CD8-positive, alpha-beta memory T cell (primary cell): Measurements from ENCODE around the gene CDC37. TPM values are rescaled to one million over a fixed set of nuclear protein-coding genes. Genes with fewer than 3 reads are reported as not detected.
A peak's percentile ranks its signal among the peaks of the same experiment; 100 is the strongest.
"Not testable (repeated sequence)": the region's sequence is repeated elsewhere in the genome, so short reads cannot be mapped to it uniquely, and the experiment has no call there.

ENCODE experiments used
- CTCF ChIA-PET: fragments of 350-600 bp; sonication (Branson Sonifier 250); formaldehyde crosslinking; loops from one replicate; lab custom pipeline; 2021; ENCODE audit warnings: antibody characterized with exemption; lab: Charles Lee
- POLR2A ChIA-PET: fragments of 350-600 bp; sonication (Branson Sonifier 250); formaldehyde crosslinking; loops from one replicate; lab custom pipeline; 2021; ENCODE audit warnings: antibody characterized with exemption; lab: Charles Lee
- DNase-seq, 5 donors: peaks; one replicate each; pipeline versions ENCODE4 v3.0.0 to v3.0.0-alpha.2; 2020 to 2022; ENCODE audit warnings: mixed read lengths in 1 of 5
- H3K27ac ChIP-seq: one replicate; pipeline ENCODE4 v1.7.0; 2013; ENCODE audit warnings: low read depth, mild to moderate bottlenecking, low read length, moderate library complexity
- H3K27me3 ChIP-seq: 2 replicates; pipeline ENCODE4 v1.7.0; 2013; ENCODE audit warnings: low read length, mild to moderate bottlenecking; ENCODE audit not compliant: insufficient read depth, poor library complexity, severe bottlenecking
- H3K36me3 ChIP-seq: 2 replicates; pipeline ENCODE4 v1.7.0; 2013; ENCODE audit warnings: mild to moderate bottlenecking, low read length, moderate library complexity; ENCODE audit not compliant: insufficient read depth
- H3K4me1 ChIP-seq: 2 replicates; pipeline ENCODE4 v1.7.0; 2013; ENCODE audit warnings: mild to moderate bottlenecking, low read length, moderate library complexity; ENCODE audit not compliant: insufficient read depth
- H3K4me3 ChIP-seq: 2 replicates; pipeline ENCODE4 v1.7.0; 2013; ENCODE audit warnings: mild to moderate bottlenecking, low read length
- H3K9me3 ChIP-seq: 2 replicates; pipeline ENCODE4 v1.7.0; 2013; ENCODE audit warnings: mild to moderate bottlenecking, low read length
- H3K27ac Mint-ChIP-seq, 8 donors: one replicate each; pipeline ENCODE4 v1.8.0; 2020 to 2021; ENCODE audit warnings: mixed read lengths in 8 of 8, mild to moderate bottlenecking in 6 of 8, inconsistent platforms in 3 of 8, moderate library complexity in 3 of 8
- H3K27me3 Mint-ChIP-seq, 2 donors: one replicate each; pipeline ENCODE4 v1.8.0; 2020 to 2021; ENCODE audit warnings: mixed read lengths in 2 of 2, mild to moderate bottlenecking in 1 of 2, moderate library complexity in 1 of 2
- H3K36me3 Mint-ChIP-seq, 3 donors: one replicate each; pipeline ENCODE4 v1.8.0; 2020 to 2021; ENCODE audit warnings: mixed read lengths in 3 of 3, inconsistent platforms in 1 of 3, mild to moderate bottlenecking in 1 of 3
- H3K4me1 Mint-ChIP-seq, 3 donors: one replicate each; pipeline ENCODE4 v1.8.0; 2020 to 2021; ENCODE audit warnings: mixed read lengths in 3 of 3, inconsistent platforms in 1 of 3, mild to moderate bottlenecking in 1 of 3
- H3K4me3 Mint-ChIP-seq, 7 donors: one replicate each; pipeline ENCODE4 v1.8.0; 2020 to 2021; ENCODE audit warnings: mixed read lengths in 7 of 7, mild to moderate bottlenecking in 6 of 7, moderate library complexity in 4 of 7, inconsistent platforms in 2 of 7
- H3K9me3 Mint-ChIP-seq, 5 donors: one replicate each; pipeline ENCODE4 v1.8.0; 2020 to 2022; ENCODE audit warnings: mixed read lengths in 5 of 5, mild to moderate bottlenecking in 3 of 5, moderate library complexity in 2 of 5, inconsistent platforms in 1 of 5
- polyA plus RNA-seq: library from polyadenylated mRNA; unstranded; fragments of 300-500 nt; fragmentation: Illumina TruSeq; gene quantifications from one replicate; pipeline ENCODE4 v1.2.3, GENCODE V29; 2021
- total RNA-seq, 2 experiments: library from RNA; stranded (reverse); gene quantifications; one replicate each; pipeline ENCODE4 v1.2.3, GENCODE V29; 2021

Gene CDC37
- total and polyA plus RNA-seq, 3 experiments from 2014 or later, result 100 to 277 (median 273) TPM

- POLR2A ChIA-PET, result interaction anchor here (2.0 kb wide), 1 partner anchor 15 kb away, joined by 7 read pairs; no protein-coding TSS in a partner anchor
- no peaks in the 10 kb centered on the region for H3K9me3 Mint-ChIP-seq
- H3K4me3 Mint-ChIP-seq, result peak overlapping the region; percentile 88 to 99 (median 96)
- H3K9me3 ChIP-seq, result no peaks in the 10 kb centered on the region
- peak overlapping the region; percentile 97 to 100 (median 99) for H3K27ac Mint-ChIP-seq
- peak in 1 of 5 donors; percentile 40 for DNase-seq
- peaks cover 54 to 83% (median 70%) of the 10 kb centered on the region in 3 donors for H3K4me1 Mint-ChIP-seq
- H3K27ac ChIP-seq, result peak overlapping the region; percentile 98
- no peaks in the 10 kb centered on the region for H3K36me3 ChIP-seq
- peaks cover 0 to 37% (median 0%) of the 10 kb centered on the region in 3 donors for H3K36me3 Mint-ChIP-seq
- no peaks in the 10 kb centered on the region for H3K27me3 ChIP-seq
- H3K27me3 Mint-ChIP-seq, result peaks cover 0 to 11% of the 10 kb centered on the region in 2 donors
- peaks cover 60% of the 10 kb centered on the region for H3K4me1 ChIP-seq
- peak overlapping the region; percentile 99 for H3K4me3 ChIP-seq
- CTCF ChIA-PET, result interaction anchor here (2.5 to 29.2 kb wide), 3 partner anchors 11 to 22 kb away, joined by 18 to 788 read pairs (median 24); partner anchors contain the start of gene PDE4A
Measured at GRCh38 chr19:10402441-10403038, 802 bp downstream of the CDC37 start.

DNA sequence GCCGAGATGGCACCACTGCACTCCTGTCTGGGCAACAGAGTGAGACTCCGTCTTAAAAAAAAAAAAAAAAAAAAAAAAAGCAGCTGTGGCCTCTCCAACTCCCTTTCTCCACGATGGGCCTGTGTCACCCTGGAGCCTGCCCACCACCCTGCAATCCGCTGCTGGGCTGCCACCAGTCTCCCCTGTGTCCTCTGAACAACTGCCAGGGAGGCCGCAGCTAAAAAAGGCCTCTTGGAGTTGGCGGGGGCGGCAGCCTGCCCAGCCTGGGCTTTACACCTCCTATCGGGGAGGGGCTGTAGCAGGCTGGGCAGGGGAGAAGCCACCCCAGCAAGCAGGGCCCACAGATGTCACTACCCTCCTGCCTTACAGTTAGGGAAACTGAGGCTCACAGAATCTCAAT is 3.5 kb downstream of the CDC37 start:
- H3K4me1 ChIP-seq, result peaks cover 36% of the 10 kb centered on the region
- no peak overlapping the region for H3K4me3 ChIP-seq
- H3K27ac ChIP-seq, result no peak overlapping the region
- no peak for DNase-seq
- H3K36me3 ChIP-seq, result peaks cover 4% of the 10 kb centered on the region
- H3K4me3 Mint-ChIP-seq, result no peak overlapping the region
- peaks cover 0 to 11% of the 10 kb centered on the region in 2 donors for H3K27me3 Mint-ChIP-seq
- no peaks in the 10 kb centered on the region for H3K9me3 ChIP-seq
- peak overlapping the region in 4 of 8 donors; percentile 17 to 100 (median 43) for H3K27ac Mint-ChIP-seq
- peaks cover 0 to 57% (median 2%) of the 10 kb centered on the region in 3 donors for H3K36me3 Mint-ChIP-seq
- no peaks in the 10 kb centered on the region for H3K9me3 Mint-ChIP-seq
- CTCF ChIA-PET, result interaction anchor here (1.2 to 29.2 kb wide), 7 partner anchors 8 to 150 kb away, joined by 3 to 788 read pairs (median 7); partner anchors contain the start of gene PDE4A
- peaks cover 37 to 59% (median 47%) of the 10 kb centered on the region in 3 donors for H3K4me1 Mint-ChIP-seq
- POLR2A ChIA-PET, result interaction anchor here (0.6 to 1.9 kb wide), 2 partner anchors 9 to 17 kb away, joined by 3 to 5 read pairs; no protein-coding TSS in a partner anchor
- no peaks in the 10 kb centered on the region for H3K27me3 ChIP-seq

- not testable (repeated sequence) for H3K36me3 ChIP-seq
Measured at GRCh38 chr19:10399340-10399739, 4.0 kb downstream of the CDC37 start.

DNA sequence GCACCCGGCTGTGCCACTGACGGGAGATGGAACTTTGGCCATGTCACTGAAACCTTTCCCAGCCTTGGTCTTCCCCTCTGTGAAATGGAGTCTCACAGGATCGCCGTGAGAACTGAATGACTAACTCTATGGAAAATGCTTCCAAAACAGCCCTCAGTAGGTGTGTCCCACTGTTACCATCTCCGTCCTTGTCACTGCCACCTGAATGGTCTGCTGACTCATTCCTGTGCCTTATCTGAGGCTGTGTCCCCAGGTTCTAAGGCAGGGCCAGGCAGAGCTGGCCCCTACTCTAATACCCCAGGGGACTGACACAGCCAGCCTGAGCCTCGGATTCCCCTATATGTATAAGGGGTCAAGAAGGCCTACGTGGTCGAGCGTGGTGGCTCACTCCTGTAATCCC is 4.5 kb downstream of the CDC37 start:
- Mint-ChIP-seq H3K27ac (peak overlapping the region in 5 of 8 donors; percentile 13 to 74 (median 58)), H3K4me1 (peaks cover 32 to 51% (median 43%) of the 10 kb centered on the region in 3 donors), H3K36me3 (peaks cover 0 to 66% (median 3%) of the 10 kb centered on the region in 3 donors), H3K27me3 (peaks cover 0 to 6% of the 10 kb centered on the region in 2 donors), H3K9me3 (no peaks in the 10 kb centered on the region), H3K4me3 (no peak overlapping the region)
- Histone ChIP-seq H3K9me3 (no peaks in the 10 kb centered on the region), H3K27ac (no peak overlapping the region), H3K27me3 (no peaks in the 10 kb centered on the region), H3K4me1 (peaks cover 26% of the 10 kb centered on the region), H3K4me3 (no peak overlapping the region), H3K36me3 (peaks cover 4% of the 10 kb centered on the region)
- ChIA-PET CTCF (interaction anchor here (0.8 to 29.2 kb wide), 5 partner anchors 8 to 41 kb away, joined by 3 to 788 read pairs (median 4); partner anchors contain the start of gene PDE4A), POLR2A (no interaction called here)
- DNase-seq, result no peak

More at GRCh38 chr19:10399340-10399739, 4.0 kb downstream of the CDC37 start:
- not testable (repeated sequence) for H3K4me3 ChIP-seq, H3K9me3 Mint-ChIP-seq, DNase-seq, H3K27me3 Mint-ChIP-seq, H3K9me3 ChIP-seq, H3K27me3 ChIP-seq, H3K27ac ChIP-seq
- H3K36me3 Mint-ChIP-seq, result peaks cover 0 to 61% (median 2%) of the 10 kb centered on the region in 3 donors
- peak overlapping the region in 3 of 8 donors; percentile 17 to 88 (median 17) for H3K27ac Mint-ChIP-seq
- CTCF ChIA-PET, result interaction anchor here (0.8 to 29.2 kb wide), 6 partner anchors 9 to 150 kb away, joined by 3 to 788 read pairs (median 6); partner anchors contain the start of gene PDE4A
- H3K4me1 Mint-ChIP-seq, result peaks cover 35 to 54% (median 44%) of the 10 kb centered on the region in 3 donors
- H3K4me3 Mint-ChIP-seq, result peak overlapping the region in 1 of 7 donors; percentile 73
- H3K4me1 ChIP-seq, result peaks cover 30% of the 10 kb centered on the region
- POLR2A ChIA-PET, result interaction anchor here (1.9 kb wide), 1 partner anchor 10 kb away, joined by 5 read pairs; no protein-coding TSS in a partner anchor

GRCh38 chr19:10395917-10396316 is 7.4 kb downstream of the CDC37 start:
- Mint-ChIP-seq H3K27ac (no peak overlapping the region), H3K27me3 (no peaks in the 10 kb centered on the region)
- peaks cover 6% of the 10 kb centered on the region for H3K36me3 ChIP-seq

GRCh38 chr19:10395436-10395835 is 7.9 kb downstream of the CDC37 start:
- H3K4me1 Mint-ChIP-seq, result peaks cover 10 to 21% (median 15%) of the 10 kb centered on the region in 3 donors
- ChIA-PET CTCF (interaction anchor here (1.3 to 29.2 kb wide), 3 partner anchors 11 to 136 kb away, joined by 5 to 788 read pairs (median 10); partner anchors contain the start of gene PDE4A), POLR2A (interaction anchor here (0.6 to 0.8 kb wide), 2 partner anchors 115 to 134 kb away, joined by 3 to 9 read pairs; no protein-coding TSS in a partner anchor)
- no peaks in the 10 kb centered on the region for H3K27me3 Mint-ChIP-seq
- no peaks in the 10 kb centered on the region for H3K9me3 ChIP-seq
- H3K27ac ChIP-seq, result no peak overlapping the region
- peaks cover 0 to 79% (median 7%) of the 10 kb centered on the region in 3 donors for H3K36me3 Mint-ChIP-seq
- no peak overlapping the region for H3K4me3 Mint-ChIP-seq
- H3K4me1 ChIP-seq, result no peaks in the 10 kb centered on the region
- DNase-seq, result no peak
- no peak overlapping the region for H3K27ac Mint-ChIP-seq
- H3K36me3 ChIP-seq, result peaks cover 9% of the 10 kb centered on the region
- H3K4me3 ChIP-seq, result no peak overlapping the region
- no peaks in the 10 kb centered on the region for H3K9me3 Mint-ChIP-seq
- H3K27me3 ChIP-seq, result no peaks in the 10 kb centered on the region

More at GRCh38 chr19:10395917-10396316, 7.4 kb downstream of the CDC37 start:
- ChIA-PET CTCF (interaction anchor here (0.6 to 29.2 kb wide), 4 partner anchors 10 to 180 kb away, joined by 3 to 788 read pairs (median 8); partner anchors contain the start of gene PDE4A), POLR2A (interaction anchor here (0.6 to 0.8 kb wide), 2 partner anchors 115 to 135 kb away, joined by 3 to 9 read pairs; no protein-coding TSS in a partner anchor)
- peaks cover 4% of the 10 kb centered on the region for H3K4me1 ChIP-seq
- Mint-ChIP-seq H3K36me3 (peaks cover 0 to 77% (median 5%) of the 10 kb centered on the region in 3 donors), H3K4me3 (no peak overlapping the region), H3K9me3 (no peaks in the 10 kb centered on the region), H3K4me1 (peaks cover 9 to 25% (median 19%) of the 10 kb centered on the region in 3 donors)
- H3K4me3 ChIP-seq, result no peak overlapping the region
- no peaks in the 10 kb centered on the region for H3K9me3 ChIP-seq
- no peak overlapping the region for H3K27ac ChIP-seq
- no peak for DNase-seq
- H3K27me3 ChIP-seq, result no peaks in the 10 kb centered on the region

DNA sequence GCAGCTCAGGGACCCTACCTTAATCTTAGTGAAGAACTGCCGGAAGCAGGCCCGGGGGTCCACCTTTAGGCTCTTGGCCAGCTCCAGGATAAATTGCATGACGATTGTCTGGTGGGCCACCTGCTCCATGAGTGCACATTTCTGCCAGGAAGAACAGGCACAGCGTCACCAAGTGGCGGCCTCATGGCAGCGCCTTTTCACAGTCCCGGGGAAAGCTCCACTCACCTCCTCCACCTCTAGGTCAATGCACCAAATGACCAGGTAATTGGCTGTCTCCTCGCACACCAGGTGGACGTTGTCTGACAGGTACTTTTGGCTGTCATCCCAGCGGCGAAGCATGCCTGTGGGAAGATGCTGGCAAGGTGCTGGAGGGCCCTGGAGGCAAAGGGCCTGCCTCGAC is 8.3 kb downstream of the CDC37 start:
- H3K36me3 Mint-ChIP-seq, result peaks cover 0 to 77% (median 7%) of the 10 kb centered on the region in 3 donors
- H3K9me3 ChIP-seq, result no peaks in the 10 kb centered on the region
- CTCF ChIA-PET, result interaction anchor here (1.1 to 2.6 kb wide), 2 partner anchors 8 to 136 kb away, joined by 4 to 10 read pairs; partner anchors contain the start of gene CDC37
- H3K4me1 ChIP-seq, result no peaks in the 10 kb centered on the region
- H3K27ac Mint-ChIP-seq, result no peak overlapping the region
- no peaks in the 10 kb centered on the region for H3K27me3 Mint-ChIP-seq
- H3K4me3 Mint-ChIP-seq, result no peak overlapping the region
- H3K27ac ChIP-seq, result no peak overlapping the region
- H3K36me3 ChIP-seq, result peaks cover 9% of the 10 kb centered on the region
- no peaks in the 10 kb centered on the region for H3K9me3 Mint-ChIP-seq
- H3K4me1 Mint-ChIP-seq, result peaks cover 6 to 16% (median 15%) of the 10 kb centered on the region in 3 donors
- H3K4me3 ChIP-seq, result no peak overlapping the region
- POLR2A ChIA-PET, result interaction anchor here (0.7 to 0.8 kb wide), 2 partner anchors 39 to 134 kb away, joined by 3 to 4 read pairs; no protein-coding TSS in a partner anchor
- H3K27me3 ChIP-seq, result no peaks in the 10 kb centered on the region
- DNase-seq, result no peak
